K562 (cell line): ENCODE measurements around the gene SRCIN1. TPM values are rescaled to one million over a fixed set of nuclear protein-coding genes. Genes with fewer than 3 reads are reported as not detected.

Experiments used
- DNMT1 ChIP-seq: fragments of 450-650 bp; IDR thresholded peaks from 2 replicates; pipeline ENCODE4 v1.6.1; 2016; ENCODE audit warnings: antibody characterized with exemption, mild to moderate bottlenecking
- ETV1 ChIP-seq: fragments of 450-650 bp; conservative IDR thresholded peaks from 2 replicates; pipeline ENCODE4 v1.6.1; 2016; ENCODE audit warnings: missing genetic modification characterization, control low read depth, low read depth, missing compliant biosample characterization
- GABPB1 ChIP-seq: sonication (generic); formaldehyde crosslinking; IDR thresholded peaks from 2 replicates; pipeline ENCODE4 v1.8.0; 2022; ENCODE audit warnings: mild to moderate bottlenecking, missing genetic modification reagents
- GTF2E2 ChIP-seq: fragments of 200-800 bp; sonication (Bioruptor generic); IDR thresholded peaks from 2 replicates; pipeline ENCODE4 v1.6.1; 2016; ENCODE audit warnings: missing genetic modification characterization, missing compliant biosample characterization
- RCOR1 ChIP-seq, 2 experiments: IDR thresholded peaks; 2 replicates each; pipeline ENCODE4 v1.6.1; 2012; ENCODE audit warnings: low read depth in 2 of 2, low read length in 2 of 2, borderline replicate concordance in 1 of 2, improper control_type of control experiment in 1 of 2
- TARDBP ChIP-seq: fragments of 450-650 bp; IDR thresholded peaks from 2 replicates; pipeline ENCODE4 v1.6.1; 2016
- YY1 ChIP-seq, 3 experiments: IDR thresholded peaks; 2 replicates each; pipeline ENCODE4 v1.6.1; 2011; ENCODE audit warnings: low read length in 2 of 3, mild to moderate bottlenecking in 2 of 3, moderate library complexity in 2 of 3, borderline replicate concordance in 1 of 3, control low read depth in 1 of 3, low read depth in 1 of 3; ENCODE audit not compliant: insufficient read depth in 3 of 3, insufficient replicate concordance in 2 of 3, control insufficient read depth in 1 of 3, insufficient read length in 1 of 3; ENCODE audit errors: extremely low read depth in 1 of 3
- ZNF133 ChIP-seq: fragments of 250-450 bp; sonication (Bioruptor Pico); IDR thresholded peaks from 2 replicates; pipeline ENCODE4 v1.4.0; 2020; ENCODE audit warnings: mild to moderate bottlenecking
- ZNF174 ChIP-seq: fragments of 250-450 bp; sonication (Bioruptor Pico); IDR thresholded peaks from 2 replicates; pipeline ENCODE4 v1.4.0; 2020; ENCODE audit warnings: mild to moderate bottlenecking
- ZNF668 ChIP-seq: fragments of 250-450 bp; sonication (Bioruptor Pico); IDR thresholded peaks from 2 replicates; pipeline ENCODE4 v1.8.0; 2022; ENCODE audit warnings: mild to moderate bottlenecking, inconsistent platforms
- polyA plus RNA-seq, 8 experiments: library from polyadenylated mRNA; depleted of rRNA in 4 of 8; stranded (reverse) in 5 of 8; unstranded in 3 of 8; fragments of >200 nt; fragmentation: Nextera tagmentation in 2 of 8; fragmentation: Illumina TruSeq in 1 of 8; extraction: Ambion mirVana in 2 of 8; extraction: Trizol in 1 of 8; gene quantifications; 2 replicates each; pipeline versions ENCODE4 v1.2.1 to v1.2.3, GENCODE V29; 2011 to 2014; ENCODE audit warnings: inconsistent platforms in 1 of 8, missing spikeins in 1 of 8
- total RNA-seq, 7 experiments: library from RNA; depleted of rRNA in 6 of 7; stranded (reverse); fragments of >200 nt in 6 of 7; fragmentation: Illumina TruSeq in 2 of 7; extraction: Trizol in 2 of 7; gene quantifications; 2 replicates each; pipeline versions ENCODE4 v1.2.1 to v1.2.3, GENCODE V29; 2011 to 2021; ENCODE audit warnings: low replicate concordance in 1 of 7
- TF ChIP-seq, protein P1 (sequence below): sonication (generic); formaldehyde crosslinking; IDR thresholded peaks from 2 replicates; pipeline ENCODE4 v1.5.0; 2020; ENCODE audit warnings: missing genetic modification reagents
- TF ChIP-seq, protein P2 (sequence below): fragments of 450-650 bp; IDR thresholded peaks from 2 replicates; pipeline ENCODE4 v1.6.1; 2016; ENCODE audit warnings: missing biosample characterization, missing genetic modification characterization
- TF ChIP-seq, protein P3 (sequence below): fragments of 450-650 bp; IDR thresholded peaks from 2 replicates; pipeline ENCODE4 v1.6.1; 2016; ENCODE audit warnings: mild to moderate bottlenecking
- TF ChIP-seq, protein P4 (sequence below), 2 experiments: fragments of 450-650 bp; IDR thresholded peaks; 2 replicates each; pipeline ENCODE4 v1.6.1; 2016
- TF ChIP-seq, protein P5 (sequence below), 2 experiments: fragments of 450-650 bp; IDR thresholded peaks; 2 replicates each; pipeline ENCODE4 v1.6.1; 2018; ENCODE audit warnings: mild to moderate bottlenecking in 2 of 2, low read depth in 1 of 2; ENCODE audit not compliant: partially characterized antibody in 2 of 2
- TF ChIP-seq, protein P6 (sequence below), 2 experiments: fragments of 450-650 bp in 1 of 2; sonication (generic) in 1 of 2; formaldehyde crosslinking in 1 of 2; IDR thresholded peaks in 1 of 2; conservative IDR thresholded peaks in 1 of 2; 2 replicates each; pipeline versions ENCODE4 v1.6.1 to v1.8.1; 2016 to 2023; ENCODE audit warnings: mild to moderate bottlenecking in 2 of 2, moderate library complexity in 2 of 2, inconsistent platforms in 1 of 2, missing genetic modification reagents in 1 of 2

Gene SRCIN1
- total and polyA plus RNA-seq, 9 of the 15 experiments (the other 6 are each of a cell fraction or from before 2014, with no cell fraction given) = 0.09 to 0.33 (median 0.13) TPM; not detected in 6

DNA sequence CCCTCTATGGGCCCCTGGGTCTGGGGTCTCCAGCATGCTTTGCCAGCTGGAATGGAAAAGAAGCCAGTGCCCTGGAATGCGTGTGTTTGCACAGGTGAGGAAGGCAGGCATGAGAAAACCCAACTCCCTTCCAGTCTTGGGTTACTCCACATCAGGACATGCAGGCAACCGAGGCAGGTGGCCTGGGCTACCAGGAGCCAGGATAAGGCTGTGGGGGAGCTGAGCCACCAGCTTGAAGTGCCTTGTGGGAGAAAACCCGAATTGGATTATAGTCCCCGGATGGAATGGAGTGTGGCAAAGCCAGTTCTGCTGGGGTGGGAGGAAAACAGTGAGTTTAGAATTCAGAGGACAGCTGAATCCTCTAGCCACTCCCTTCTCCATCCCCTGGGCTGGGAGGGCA lies 7.2 kb downstream of the SRCIN1 start (continued):
- TF ChIP-seq, protein P1, sequence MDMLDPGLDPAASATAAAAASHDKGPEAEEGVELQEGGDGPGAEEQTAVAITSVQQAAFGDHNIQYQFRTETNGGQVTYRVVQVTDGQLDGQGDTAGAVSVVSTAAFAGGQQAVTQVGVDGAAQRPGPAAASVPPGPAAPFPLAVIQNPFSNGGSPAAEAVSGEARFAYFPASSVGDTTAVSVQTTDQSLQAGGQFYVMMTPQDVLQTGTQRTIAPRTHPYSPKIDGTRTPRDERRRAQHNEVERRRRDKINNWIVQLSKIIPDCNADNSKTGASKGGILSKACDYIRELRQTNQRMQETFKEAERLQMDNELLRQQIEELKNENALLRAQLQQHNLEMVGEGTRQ (CRISPR knock-in tag) = no peak
- TF ChIP-seq ETV1 = no peak; the same call in 1 of the 2 replicates
- TF ChIP-seq, protein P2, sequence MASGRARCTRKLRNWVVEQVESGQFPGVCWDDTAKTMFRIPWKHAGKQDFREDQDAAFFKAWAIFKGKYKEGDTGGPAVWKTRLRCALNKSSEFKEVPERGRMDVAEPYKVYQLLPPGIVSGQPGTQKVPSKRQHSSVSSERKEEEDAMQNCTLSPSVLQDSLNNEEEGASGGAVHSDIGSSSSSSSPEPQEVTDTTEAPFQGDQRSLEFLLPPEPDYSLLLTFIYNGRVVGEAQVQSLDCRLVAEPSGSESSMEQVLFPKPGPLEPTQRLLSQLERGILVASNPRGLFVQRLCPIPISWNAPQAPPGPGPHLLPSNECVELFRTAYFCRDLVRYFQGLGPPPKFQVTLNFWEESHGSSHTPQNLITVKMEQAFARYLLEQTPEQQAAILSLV (tag) = no peak
- TF ChIP-seq, protein P3, sequence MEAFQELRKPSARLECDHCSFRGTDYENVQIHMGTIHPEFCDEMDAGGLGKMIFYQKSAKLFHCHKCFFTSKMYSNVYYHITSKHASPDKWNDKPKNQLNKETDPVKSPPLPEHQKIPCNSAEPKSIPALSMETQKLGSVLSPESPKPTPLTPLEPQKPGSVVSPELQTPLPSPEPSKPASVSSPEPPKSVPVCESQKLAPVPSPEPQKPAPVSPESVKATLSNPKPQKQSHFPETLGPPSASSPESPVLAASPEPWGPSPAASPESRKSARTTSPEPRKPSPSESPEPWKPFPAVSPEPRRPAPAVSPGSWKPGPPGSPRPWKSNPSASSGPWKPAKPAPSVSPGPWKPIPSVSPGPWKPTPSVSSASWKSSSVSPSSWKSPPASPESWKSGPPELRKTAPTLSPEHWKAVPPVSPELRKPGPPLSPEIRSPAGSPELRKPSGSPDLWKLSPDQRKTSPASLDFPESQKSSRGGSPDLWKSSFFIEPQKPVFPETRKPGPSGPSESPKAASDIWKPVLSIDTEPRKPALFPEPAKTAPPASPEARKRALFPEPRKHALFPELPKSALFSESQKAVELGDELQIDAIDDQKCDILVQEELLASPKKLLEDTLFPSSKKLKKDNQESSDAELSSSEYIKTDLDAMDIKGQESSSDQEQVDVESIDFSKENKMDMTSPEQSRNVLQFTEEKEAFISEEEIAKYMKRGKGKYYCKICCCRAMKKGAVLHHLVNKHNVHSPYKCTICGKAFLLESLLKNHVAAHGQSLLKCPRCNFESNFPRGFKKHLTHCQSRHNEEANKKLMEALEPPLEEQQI = no peak
- TF ChIP-seq, protein P4, sequence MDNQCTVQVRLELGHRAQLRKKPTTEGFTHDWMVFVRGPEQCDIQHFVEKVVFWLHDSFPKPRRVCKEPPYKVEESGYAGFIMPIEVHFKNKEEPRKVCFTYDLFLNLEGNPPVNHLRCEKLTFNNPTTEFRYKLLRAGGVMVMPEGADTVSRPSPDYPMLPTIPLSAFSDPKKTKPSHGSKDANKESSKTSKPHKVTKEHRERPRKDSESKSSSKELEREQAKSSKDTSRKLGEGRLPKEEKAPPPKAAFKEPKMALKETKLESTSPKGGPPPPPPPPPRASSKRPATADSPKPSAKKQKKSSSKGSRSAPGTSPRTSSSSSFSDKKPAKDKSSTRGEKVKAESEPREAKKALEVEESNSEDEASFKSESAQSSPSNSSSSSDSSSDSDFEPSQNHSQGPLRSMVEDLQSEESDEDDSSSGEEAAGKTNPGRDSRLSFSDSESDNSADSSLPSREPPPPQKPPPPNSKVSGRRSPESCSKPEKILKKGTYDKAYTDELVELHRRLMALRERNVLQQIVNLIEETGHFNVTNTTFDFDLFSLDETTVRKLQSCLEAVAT (IDR thresholded peaks at IDR 0.05) = 0 out of 4 replicates have a peak, but pooled peaks of 1 of the 2 experiments have one; percentile 25
- no peak for TF ChIP-seq GABPB1 (CRISPR knock-in tag)
- peak in 1 of 2 experiments; percentile 77; a peak in 2 of 4 replicates for TF ChIP-seq RCOR1 (IDR thresholded peaks at IDR 0.05; ENCODE audit: borderline replicate concordance in 1 of 2, low read depth in 2 of 2, low read length in 2 of 2)
- TF ChIP-seq, protein P5, sequence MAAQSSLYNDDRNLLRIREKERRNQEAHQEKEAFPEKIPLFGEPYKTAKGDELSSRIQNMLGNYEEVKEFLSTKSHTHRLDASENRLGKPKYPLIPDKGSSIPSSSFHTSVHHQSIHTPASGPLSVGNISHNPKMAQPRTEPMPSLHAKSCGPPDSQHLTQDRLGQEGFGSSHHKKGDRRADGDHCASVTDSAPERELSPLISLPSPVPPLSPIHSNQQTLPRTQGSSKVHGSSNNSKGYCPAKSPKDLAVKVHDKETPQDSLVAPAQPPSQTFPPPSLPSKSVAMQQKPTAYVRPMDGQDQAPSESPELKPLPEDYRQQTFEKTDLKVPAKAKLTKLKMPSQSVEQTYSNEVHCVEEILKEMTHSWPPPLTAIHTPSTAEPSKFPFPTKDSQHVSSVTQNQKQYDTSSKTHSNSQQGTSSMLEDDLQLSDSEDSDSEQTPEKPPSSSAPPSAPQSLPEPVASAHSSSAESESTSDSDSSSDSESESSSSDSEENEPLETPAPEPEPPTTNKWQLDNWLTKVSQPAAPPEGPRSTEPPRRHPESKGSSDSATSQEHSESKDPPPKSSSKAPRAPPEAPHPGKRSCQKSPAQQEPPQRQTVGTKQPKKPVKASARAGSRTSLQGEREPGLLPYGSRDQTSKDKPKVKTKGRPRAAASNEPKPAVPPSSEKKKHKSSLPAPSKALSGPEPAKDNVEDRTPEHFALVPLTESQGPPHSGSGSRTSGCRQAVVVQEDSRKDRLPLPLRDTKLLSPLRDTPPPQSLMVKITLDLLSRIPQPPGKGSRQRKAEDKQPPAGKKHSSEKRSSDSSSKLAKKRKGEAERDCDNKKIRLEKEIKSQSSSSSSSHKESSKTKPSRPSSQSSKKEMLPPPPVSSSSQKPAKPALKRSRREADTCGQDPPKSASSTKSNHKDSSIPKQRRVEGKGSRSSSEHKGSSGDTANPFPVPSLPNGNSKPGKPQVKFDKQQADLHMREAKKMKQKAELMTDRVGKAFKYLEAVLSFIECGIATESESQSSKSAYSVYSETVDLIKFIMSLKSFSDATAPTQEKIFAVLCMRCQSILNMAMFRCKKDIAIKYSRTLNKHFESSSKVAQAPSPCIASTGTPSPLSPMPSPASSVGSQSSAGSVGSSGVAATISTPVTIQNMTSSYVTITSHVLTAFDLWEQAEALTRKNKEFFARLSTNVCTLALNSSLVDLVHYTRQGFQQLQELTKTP (IDR thresholded peaks at IDR 0.05; ENCODE audit: low read depth in 1 of 2, partially characterized antibody in 2 of 2) = peak; percentile 30 to 33
- TF ChIP-seq, protein P6, sequence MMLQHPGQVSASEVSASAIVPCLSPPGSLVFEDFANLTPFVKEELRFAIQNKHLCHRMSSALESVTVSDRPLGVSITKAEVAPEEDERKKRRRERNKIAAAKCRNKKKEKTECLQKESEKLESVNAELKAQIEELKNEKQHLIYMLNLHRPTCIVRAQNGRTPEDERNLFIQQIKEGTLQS (IDR thresholded peaks at IDR 0.05) = no peak
- TF ChIP-seq, protein P6 (CRISPR knock-in tag; conservative IDR thresholded peaks at IDR 0.05) = no peak
- TF ChIP-seq TARDBP = 0 out of 2 replicates have a peak, but pooled peaks have one; percentile 58
- no peak for TF ChIP-seq ZNF668 (CRISPR knock-in tag)
- TF ChIP-seq YY1 (IDR thresholded peaks at IDR 0.05; ENCODE audit: borderline replicate concordance in 1 of 3, control insufficient read depth in 1 of 3, extremely low read depth in 1 of 3, insufficient read depth in 3 of 3, insufficient read length in 1 of 3, insufficient replicate concordance in 2 of 3, low read depth in 1 of 3, low read length in 2 of 3) = peak in 2 of 3 experiments; percentile 46 to 70
- no peak for TF ChIP-seq ZNF174 (CRISPR knock-in tag)
- TF ChIP-seq ZNF133 = no peak
- no peak for TF ChIP-seq GTF2E2 (tag)
- TF ChIP-seq DNMT1 = no peak
